GM18508 (cell line): Measurements from ENCODE around the gene ERP27.
A peak's percentile ranks its signal among the peaks of the same experiment; 100 is the strongest.

Experiments used
- ATAC-seq: cut with Tn5 transposase; IDR thresholded peaks from one replicate; pipeline ENCODE4 v1.9.1; 2021; ENCODE audit warnings: moderate number of reproducible peaks; ENCODE audit not compliant: insufficient read depth, unreplicated experiment

The ERP27 gene

GRCh38 chr12:14960548-14961465, 22.5 kb upstream of the ERP27 start:
- peak; percentile 25 for ATAC-seq

GRCh38 chr12:14959916-14960496, 21.7 kb upstream of the ERP27 start:
- no peak for ATAC-seq

- ATAC-seq: no peak
These were observed 21.1 kb upstream of the ERP27 start for GRCh38 chr12:14959463-14959862.

- no peak for ATAC-seq
These were observed 20.7 kb upstream of the ERP27 start for GRCh38 chr12:14959126-14959440.

GRCh38 chr12:14958361-14959125, 20.2 kb upstream of the ERP27 start:
- no peak for ATAC-seq

- ATAC-seq: no peak
These were observed 19.3 kb upstream of the ERP27 start for GRCh38 chr12:14957551-14958168.

GRCh38 chr12:14956905-14957304, 18.6 kb upstream of the ERP27 start:
- ATAC-seq: no peak

- peak; percentile 32 for ATAC-seq
These were observed 17.9 kb upstream of the ERP27 start for GRCh38 chr12:14956024-14956891.

GRCh38 chr12:14954269-14954668, 15.9 kb upstream of the ERP27 start:
- ATAC-seq: no peak

GRCh38 chr12:14953752-14954151, 15.4 kb upstream of the ERP27 start:
- ATAC-seq: no peak

GRCh38 chr12:14952299-14952921, 14.1 kb upstream of the ERP27 start:
- ATAC-seq: peak; percentile 45

- ATAC-seq: no peak
These were observed 13.5 kb upstream of the ERP27 start for GRCh38 chr12:14951851-14952250.

- ATAC-seq: no peak
These were observed 12.8 kb upstream of the ERP27 start for GRCh38 chr12:14950982-14951746.

- ATAC-seq: no peak
These were observed 12.1 kb upstream of the ERP27 start for GRCh38 chr12:14950421-14950820.

GRCh38 chr12:14949631-14950030, 11.3 kb upstream of the ERP27 start:
- no peak for ATAC-seq

GRCh38 chr12:14948672-14949071, 10.3 kb upstream of the ERP27 start:
- peak; percentile 90 for ATAC-seq

- ATAC-seq: no peak
These were observed 8.5 kb upstream of the ERP27 start for GRCh38 chr12:14946861-14947260.

- no peak for ATAC-seq
These were observed 7.8 kb upstream of the ERP27 start for GRCh38 chr12:14946162-14946561.
